OCI-LY7 (cell line): ENCODE data around the gene METTL22. TPM values are rescaled to one million over a fixed set of nuclear protein-coding genes. Genes with fewer than 3 reads are reported as not detected.
"Not testable (repeated sequence)": the region's sequence is repeated elsewhere in the genome, so short reads cannot be mapped to it uniquely, and the experiment has no call there.

Experiments
- BruUV-seq: library from RNA; stranded (reverse); fragments of 400-500 nt; replicated peaks from 2 replicates; lab custom pipeline; 2021; lab: Mats Ljungman, UMichigan
- CTCF ChIA-PET: fragments of 300-600 bp; sonication (Branson Sonifier 250); formaldehyde crosslinking; loops from one replicate; lab custom pipeline; 2022; ENCODE audit warnings: antibody characterized with exemption; ENCODE audit not compliant: unreplicated experiment; lab: Charles Lee
- POLR2A ChIA-PET: fragments of 300-600 bp; sonication (Branson Sonifier 250); formaldehyde crosslinking; loops from one replicate; lab custom pipeline; 2022; ENCODE audit warnings: antibody characterized with exemption; lab: Charles Lee
- DNase-seq: peaks from one replicate; pipeline ENCODE4 v3.0.0-alpha.2; 2015; ENCODE audit warnings: low spot score
- H2AFZ ChIP-seq: fragments of 200-600 bp; sonication (generic), shearing (Covaris generic); 2 replicates; pipeline ENCODE4 v1.6.1; 2014; ENCODE audit warnings: mild to moderate bottlenecking, antibody characterized with exemption, low read length, moderate library complexity
- H3K27ac ChIP-seq: fragments of 200-600 bp; sonication (generic); 2 replicates; pipeline ENCODE4 v1.5.1; 2014; ENCODE audit warnings: mixed run types, low read depth, mild to moderate bottlenecking, moderate library complexity, low read length, inconsistent platforms; ENCODE audit not compliant: poor library complexity, severe bottlenecking
- H3K36me3 ChIP-seq: fragments of 200-600 bp; sonication (generic); 2 replicates; pipeline ENCODE4 v1.6.1; 2014; ENCODE audit warnings: mild to moderate bottlenecking, antibody characterized with exemption, low read length, moderate library complexity, mixed read lengths; ENCODE audit not compliant: insufficient read depth
- H3K4me1 ChIP-seq: fragments of 200-600 bp; sonication (generic); 2 replicates; pipeline ENCODE4 v1.5.1; 2014; ENCODE audit warnings: mild to moderate bottlenecking, low read length; ENCODE audit not compliant: insufficient read depth, poor library complexity, severe bottlenecking
- H3K4me2 ChIP-seq: fragments of 200-600 bp; sonication (generic); 2 replicates; pipeline ENCODE4 v1.6.1; 2014; ENCODE audit warnings: mild to moderate bottlenecking, low read length
- H3K4me3 ChIP-seq: fragments of 200-600 bp; sonication (generic); 2 replicates; pipeline ENCODE4 v1.5.1; 2014; ENCODE audit warnings: mild to moderate bottlenecking, low read depth, low read length; ENCODE audit not compliant: poor library complexity, severe bottlenecking
- H3K79me2 ChIP-seq: fragments of 200-600 bp; sonication (generic); 2 replicates; pipeline ENCODE4 v1.6.1; 2016; ENCODE audit warnings: low read depth, mild to moderate bottlenecking, low read length, moderate library complexity, mixed read lengths; ENCODE audit not compliant: insufficient read depth
- H3K9me2 ChIP-seq: fragments of 200-600 bp; sonication (generic); 2 replicates; pipeline ENCODE4 v1.6.1; 2016; ENCODE audit warnings: mild to moderate bottlenecking, low read length, mixed read lengths; ENCODE audit not compliant: insufficient read depth
- H3K9me3 ChIP-seq: fragments of 200-600 bp; sonication (generic); 2 replicates; pipeline ENCODE4 v1.6.1; 2014; ENCODE audit warnings: mild to moderate bottlenecking, mixed run types, low read length, mixed read lengths
- H4K20me1 ChIP-seq: fragments of 200-600 bp; sonication (generic); 2 replicates; pipeline ENCODE4 v1.6.1; 2014; ENCODE audit warnings: mild to moderate bottlenecking, antibody characterized with exemption, low read length, moderate library complexity, mixed read lengths; ENCODE audit not compliant: insufficient read depth
- EZH2phosphoT487 ChIP-seq: fragments of 200-600 bp; sonication (generic); IDR thresholded peaks from 2 replicates; pipeline ENCODE4 v1.6.1; 2018; ENCODE audit warnings: low read depth, borderline replicate concordance, mild to moderate bottlenecking, mixed run types, antibody characterized with exemption, low read length, moderate library complexity, mixed read lengths
- intact Hi-C: fragments of 100-400 bp; cut with micrococcal nuclease; formaldehyde crosslinking; loops from one replicate; pipeline ENCODE4 v1.10.0; 2022; ENCODE audit not compliant: unreplicated experiment
- total RNA-seq, 2 experiments: library from RNA; depleted of rRNA in 1 of 2; stranded (reverse); fragments of >200 nt in 1 of 2; shearing (Covaris generic) in 1 of 2; gene quantifications; 2 replicates each; pipeline ENCODE4 v1.2.3, GENCODE V29; 2014 to 2022
- TF ChIP-seq, protein P1 (sequence below): fragments of 200-600 bp; sonication (generic); conservative IDR thresholded peaks from 2 replicates; pipeline ENCODE4 v1.5.1; 2014; ENCODE audit warnings: mild to moderate bottlenecking, antibody characterized with exemption, low read length, moderate library complexity, mixed read lengths

Gene METTL22
- total RNA-seq, 2 experiments from 2014 or later = 22.4 to 55.0 TPM

- ChIA-PET POLR2A (interaction anchor here (1.2 kb wide), 1 partner anchor 174 kb away, joined by 3 read pairs; no protein-coding TSS in a partner anchor), CTCF (no interaction called here)
- no peak for TF ChIP-seq EZH2phosphoT487
- TF ChIP-seq, protein P1, sequence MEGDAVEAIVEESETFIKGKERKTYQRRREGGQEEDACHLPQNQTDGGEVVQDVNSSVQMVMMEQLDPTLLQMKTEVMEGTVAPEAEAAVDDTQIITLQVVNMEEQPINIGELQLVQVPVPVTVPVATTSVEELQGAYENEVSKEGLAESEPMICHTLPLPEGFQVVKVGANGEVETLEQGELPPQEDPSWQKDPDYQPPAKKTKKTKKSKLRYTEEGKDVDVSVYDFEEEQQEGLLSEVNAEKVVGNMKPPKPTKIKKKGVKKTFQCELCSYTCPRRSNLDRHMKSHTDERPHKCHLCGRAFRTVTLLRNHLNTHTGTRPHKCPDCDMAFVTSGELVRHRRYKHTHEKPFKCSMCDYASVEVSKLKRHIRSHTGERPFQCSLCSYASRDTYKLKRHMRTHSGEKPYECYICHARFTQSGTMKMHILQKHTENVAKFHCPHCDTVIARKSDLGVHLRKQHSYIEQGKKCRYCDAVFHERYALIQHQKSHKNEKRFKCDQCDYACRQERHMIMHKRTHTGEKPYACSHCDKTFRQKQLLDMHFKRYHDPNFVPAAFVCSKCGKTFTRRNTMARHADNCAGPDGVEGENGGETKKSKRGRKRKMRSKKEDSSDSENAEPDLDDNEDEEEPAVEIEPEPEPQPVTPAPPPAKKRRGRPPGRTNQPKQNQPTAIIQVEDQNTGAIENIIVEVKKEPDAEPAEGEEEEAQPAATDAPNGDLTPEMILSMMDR = no peak
- intact Hi-C loops = no loop called here
- Histone ChIP-seq H4K20me1 (no peaks in the 10 kb centered on the region), H3K4me2 (no peak overlapping the region), H2AFZ (no peak overlapping the region), H3K9me3 (no peaks in the 10 kb centered on the region), H3K27ac (no peak overlapping the region), H3K4me1 (no peaks in the 10 kb centered on the region), H3K9me2 (no peaks in the 10 kb centered on the region), H3K4me3 (no peak overlapping the region), H3K79me2 (no peaks in the 10 kb centered on the region), H3K36me3 (peaks cover 35% of the 10 kb centered on the region)
- no peak for DNase-seq
- no TSS peak for BruUV-seq
These were observed 28.5 kb downstream of the METTL22 start for GRCh38 chr16:8649829-8650554.

GRCh38 chr16:8651958-8652357 lies 30.5 kb downstream of the METTL22 start:
- H3K4me3 ChIP-seq, H3K9me3 ChIP-seq, BruUV-seq, H3K9me2 ChIP-seq, CTCF ChIA-PET, H2AFZ ChIP-seq, H4K20me1 ChIP-seq, H3K4me1 ChIP-seq, DNase-seq, intact Hi-C loops, H3K4me2 ChIP-seq, H3K79me2 ChIP-seq, H3K27ac ChIP-seq: not testable (repeated sequence)
- peaks cover 16% of the 10 kb centered on the region; the same call in 1 of the 2 replicates for H3K36me3 ChIP-seq
- POLR2A ChIA-PET = interaction anchor here (0.7 kb wide), 2 partner anchors 17 to 106 kb away, joined by 3 to 4 read pairs; no protein-coding TSS in a partner anchor
- TF ChIP-seq, protein P1 = 0 out of 2 replicates have a peak, but pooled peaks have one; percentile 17

GRCh38 chr16:8655184-8655717 lies 33.8 kb downstream of the METTL22 start:
- no peaks in the 10 kb centered on the region for H3K9me2 ChIP-seq
- no peak overlapping the region for H3K4me3 ChIP-seq
- DNase-seq = peak; percentile 56
- intact Hi-C loops = loop anchor here (2.0 kb wide), 1 partner anchor 88 kb away; no protein-coding TSS in a partner anchor
- H3K9me3 ChIP-seq = no peaks in the 10 kb centered on the region
- no peaks in the 10 kb centered on the region for H3K4me1 ChIP-seq
- no peaks in the 10 kb centered on the region for H3K36me3 ChIP-seq
- H3K27ac ChIP-seq = no peak overlapping the region
- no peaks in the 10 kb centered on the region for H4K20me1 ChIP-seq
- ChIA-PET CTCF (no interaction called here), POLR2A (no interaction called here)
- no peak overlapping the region for H2AFZ ChIP-seq
- no peak for TF ChIP-seq EZH2phosphoT487
- TF ChIP-seq, protein P1 = peak; percentile 73
- no peaks in the 10 kb centered on the region for H3K79me2 ChIP-seq
- no peak overlapping the region for H3K4me2 ChIP-seq
- BruUV-seq = no TSS peak
